ENCODE data around the gene GYS1. TPM values are rescaled to one million over a fixed set of nuclear protein-coding genes. Genes with fewer than 3 reads are reported as not detected.

The GYS1 gene
- total RNA-seq, 1 donor from 2014 or later: 17.7 TPM

- H3K4me1 Mint-ChIP-seq: no peaks in the 10 kb centered on the region
- no peaks in the 10 kb centered on the region for H3K4me1 ChIP-seq
- peaks cover 5% of the 10 kb centered on the region for H3K36me3 Mint-ChIP-seq
- no peak overlapping the region for H3K9ac ChIP-seq
- H3K4me3 Mint-ChIP-seq: no peak overlapping the region
- H3K27me3 ChIP-seq: no peaks in the 10 kb centered on the region
- no peak overlapping the region for H3K27ac Mint-ChIP-seq
- no peaks in the 10 kb centered on the region for H4K20me1 ChIP-seq (ENCODE audit: low read depth)
- H3K9me3 Mint-ChIP-seq: no peaks in the 10 kb centered on the region
- H3K9me3 ChIP-seq (ENCODE audit: low read depth): no peaks in the 10 kb centered on the region
- DNase-seq (ENCODE audit: low spot score): no peak
- H3K4me3 ChIP-seq: no peak overlapping the region
- no peaks in the 10 kb centered on the region for H3K79me2 ChIP-seq (ENCODE audit: low read depth)
- no peaks in the 10 kb centered on the region for H3K27me3 Mint-ChIP-seq (ENCODE audit: insufficient read depth, low read depth)
- no peaks in the 10 kb centered on the region for H3F3A ChIP-seq (ENCODE audit: low read depth)
- H2AFZ ChIP-seq (replicated peaks): no peak overlapping the region
- H3K4me2 ChIP-seq: no peak overlapping the region
- H3K27ac ChIP-seq: no peak overlapping the region
- H3K36me3 ChIP-seq: no peaks in the 10 kb centered on the region
- TF ChIP-seq EZH2 (IDR thresholded peaks at IDR 0.05) (no peak), CTCF (IDR thresholded peaks at IDR 0.05) (no peak), EZH2phosphoT487 (IDR thresholded peaks at IDR 0.05) (no peak)
These were observed 67.8 kb downstream of the GYS1 start for GRCh38 chr19:48925240-48925843.

- Histone ChIP-seq H3K9me3 (ENCODE audit: low read depth) (no peaks in the 10 kb centered on the region), H3K4me2 (no peak overlapping the region), H3K27me3 (no peaks in the 10 kb centered on the region), H3K4me3 (no peak overlapping the region), H4K20me1 (ENCODE audit: low read depth) (no peaks in the 10 kb centered on the region), H3F3A (ENCODE audit: low read depth) (no peaks in the 10 kb centered on the region), H3K9ac (no peak overlapping the region), H3K79me2 (ENCODE audit: low read depth) (no peaks in the 10 kb centered on the region), H3K36me3 (no peaks in the 10 kb centered on the region), H3K4me1 (no peaks in the 10 kb centered on the region), H2AFZ (replicated peaks) (no peak overlapping the region), H3K27ac (no peak overlapping the region)
- peak overlapping the region; percentile 65 for H3K27ac Mint-ChIP-seq
- no peaks in the 10 kb centered on the region for H3K4me1 Mint-ChIP-seq
- no peak for DNase-seq (ENCODE audit: low spot score)
- no peak for TF ChIP-seq CTCF (IDR thresholded peaks at IDR 0.05)
- TF ChIP-seq EZH2 (IDR thresholded peaks at IDR 0.05): no peak
- TF ChIP-seq EZH2phosphoT487 (IDR thresholded peaks at IDR 0.05): no peak
- H3K27me3 Mint-ChIP-seq (ENCODE audit: insufficient read depth, low read depth): no peaks in the 10 kb centered on the region
- H3K36me3 Mint-ChIP-seq: peaks cover 14% of the 10 kb centered on the region
- no peak overlapping the region for H3K4me3 Mint-ChIP-seq
- no peaks in the 10 kb centered on the region for H3K9me3 Mint-ChIP-seq
These were observed 70.3 kb downstream of the GYS1 start for GRCh38 chr19:48922548-48923490.

- Histone ChIP-seq H3K4me3 (no peak overlapping the region), H4K20me1 (ENCODE audit: low read depth) (no peaks in the 10 kb centered on the region)
- no peak for TF ChIP-seq CTCF (IDR thresholded peaks at IDR 0.05)
- no peak for TF ChIP-seq EZH2 (IDR thresholded peaks at IDR 0.05)
- no peak for TF ChIP-seq EZH2phosphoT487 (IDR thresholded peaks at IDR 0.05)
These were observed 71.2 kb downstream of the GYS1 start for GRCh38 chr19:48921721-48922500.

More at GRCh38 chr19:48921721-48922500, 71.2 kb downstream of the GYS1 start:
- Mint-ChIP-seq H3K27ac (no peak overlapping the region), H3K4me1 (no peaks in the 10 kb centered on the region), H3K36me3 (peaks cover 15% of the 10 kb centered on the region), H3K9me3 (no peaks in the 10 kb centered on the region), H3K4me3 (no peak overlapping the region), H3K27me3 (ENCODE audit: insufficient read depth, low read depth) (no peaks in the 10 kb centered on the region)
- Histone ChIP-seq H3K4me1 (no peaks in the 10 kb centered on the region), H3K9me3 (ENCODE audit: low read depth) (no peaks in the 10 kb centered on the region), H3F3A (ENCODE audit: low read depth) (no peaks in the 10 kb centered on the region), H3K9ac (no peak overlapping the region), H3K27ac (no peak overlapping the region), H2AFZ (replicated peaks) (no peak overlapping the region), H3K36me3 (no peaks in the 10 kb centered on the region), H3K27me3 (no peaks in the 10 kb centered on the region), H3K79me2 (ENCODE audit: low read depth) (no peaks in the 10 kb centered on the region), H3K4me2 (no peak overlapping the region)
- DNase-seq (ENCODE audit: low spot score): no peak

All from neural progenitor cell (in vitro differentiated cells).